LNCaP clone FGC (cell line): Measurements from ENCODE around the gene HJURP.

Experiments used
- DNase-seq: peaks from one replicate; pipeline ENCODE4 v3.0.0-alpha.2; 2011; ENCODE audit warnings: low read depth
- H3K4me3 ChIP-seq: 2 replicates; pipeline ENCODE4 v1.5.1; 2011; ENCODE audit warnings: mild to moderate bottlenecking, low read depth, low read length, control low read depth
- TF ChIP-seq, protein P1 (sequence below): IDR thresholded peaks from 2 replicates; pipeline ENCODE4 v1.5.1; 2012; ENCODE audit warnings: mild to moderate bottlenecking; ENCODE audit not compliant: control insufficient read depth, insufficient read depth; ENCODE audit errors: extremely low read depth

HJURP gene

DNA sequence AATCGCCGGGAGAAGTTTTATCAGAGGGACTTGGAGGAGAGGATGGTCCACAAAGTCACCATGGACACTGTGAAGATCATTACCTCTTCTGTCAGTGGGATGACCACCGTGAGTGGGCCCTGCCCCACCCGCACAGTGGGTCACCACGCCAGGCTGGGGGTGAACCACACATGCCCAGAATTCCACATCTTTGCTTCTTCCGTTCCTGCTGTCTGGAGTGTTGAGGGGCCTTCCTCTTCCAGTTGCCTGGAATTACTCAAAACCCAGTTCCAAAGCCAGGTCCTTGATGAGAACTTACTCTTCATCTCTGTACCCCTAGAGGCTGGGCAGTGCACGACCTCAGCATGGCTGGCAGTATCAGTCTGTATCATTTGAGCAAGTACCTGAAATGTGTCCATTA lies 54.1 kb downstream of the HJURP start:
- no peak for DNase-seq
- no peak overlapping the region for H3K4me3 ChIP-seq
- TF ChIP-seq, protein P1, sequence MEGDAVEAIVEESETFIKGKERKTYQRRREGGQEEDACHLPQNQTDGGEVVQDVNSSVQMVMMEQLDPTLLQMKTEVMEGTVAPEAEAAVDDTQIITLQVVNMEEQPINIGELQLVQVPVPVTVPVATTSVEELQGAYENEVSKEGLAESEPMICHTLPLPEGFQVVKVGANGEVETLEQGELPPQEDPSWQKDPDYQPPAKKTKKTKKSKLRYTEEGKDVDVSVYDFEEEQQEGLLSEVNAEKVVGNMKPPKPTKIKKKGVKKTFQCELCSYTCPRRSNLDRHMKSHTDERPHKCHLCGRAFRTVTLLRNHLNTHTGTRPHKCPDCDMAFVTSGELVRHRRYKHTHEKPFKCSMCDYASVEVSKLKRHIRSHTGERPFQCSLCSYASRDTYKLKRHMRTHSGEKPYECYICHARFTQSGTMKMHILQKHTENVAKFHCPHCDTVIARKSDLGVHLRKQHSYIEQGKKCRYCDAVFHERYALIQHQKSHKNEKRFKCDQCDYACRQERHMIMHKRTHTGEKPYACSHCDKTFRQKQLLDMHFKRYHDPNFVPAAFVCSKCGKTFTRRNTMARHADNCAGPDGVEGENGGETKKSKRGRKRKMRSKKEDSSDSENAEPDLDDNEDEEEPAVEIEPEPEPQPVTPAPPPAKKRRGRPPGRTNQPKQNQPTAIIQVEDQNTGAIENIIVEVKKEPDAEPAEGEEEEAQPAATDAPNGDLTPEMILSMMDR: no peak

DNA sequence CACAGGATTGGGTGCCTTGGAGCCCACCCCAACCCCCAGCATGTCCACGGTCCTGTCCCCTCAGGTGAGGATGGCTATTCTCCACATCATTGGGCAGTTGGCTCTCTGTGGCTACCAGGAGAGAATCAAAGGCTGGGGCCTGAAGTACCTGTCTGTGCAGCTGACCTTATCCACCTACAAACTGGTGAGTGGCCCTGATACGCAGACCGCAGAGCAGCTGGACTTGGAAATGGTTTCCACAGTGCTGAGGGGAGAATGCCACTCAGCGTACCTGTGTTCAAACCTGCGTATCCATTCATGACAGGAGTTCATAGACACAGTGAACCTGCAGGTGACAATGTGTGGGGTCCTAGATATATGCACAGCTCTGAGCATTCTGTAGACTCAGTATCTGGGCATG lies 54.6 kb downstream of the HJURP start:
- no peak overlapping the region for H3K4me3 ChIP-seq
- TF ChIP-seq, protein P1: no peak
- DNase-seq: no peak

- TF ChIP-seq, protein P1: no peak
- DNase-seq: no peak
- no peak overlapping the region for H3K4me3 ChIP-seq
These were observed 55.2 kb downstream of the HJURP start for GRCh38 chr2:233799087-233799665.

GRCh38 chr2:233798335-233799086 lies 55.8 kb downstream of the HJURP start:
- TF ChIP-seq, protein P1: no peak
- no peak overlapping the region for H3K4me3 ChIP-seq
- DNase-seq: no peak

DNA sequence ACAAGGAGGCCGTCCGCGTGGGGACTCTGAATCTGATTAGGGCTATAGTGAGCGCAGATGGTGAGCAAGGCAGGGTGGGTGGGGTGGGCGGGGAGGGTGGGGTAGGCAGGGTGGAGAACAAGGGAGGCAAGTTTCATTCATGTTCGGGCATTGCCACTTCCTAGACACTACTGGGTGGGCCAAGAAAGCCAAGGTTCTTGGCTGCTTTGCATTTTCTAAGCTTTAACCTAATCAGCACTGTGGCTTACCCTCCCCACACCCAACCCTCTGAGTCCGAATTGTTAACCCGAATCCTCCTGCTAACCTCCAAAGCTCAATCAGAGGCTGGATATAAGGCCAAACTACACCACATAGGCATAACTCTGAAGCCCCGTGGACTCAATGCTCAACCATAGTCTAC lies 58.1 kb downstream of the HJURP start:
- no peak for DNase-seq
- TF ChIP-seq, protein P1: no peak
- H3K4me3 ChIP-seq: no peak overlapping the region

DNA sequence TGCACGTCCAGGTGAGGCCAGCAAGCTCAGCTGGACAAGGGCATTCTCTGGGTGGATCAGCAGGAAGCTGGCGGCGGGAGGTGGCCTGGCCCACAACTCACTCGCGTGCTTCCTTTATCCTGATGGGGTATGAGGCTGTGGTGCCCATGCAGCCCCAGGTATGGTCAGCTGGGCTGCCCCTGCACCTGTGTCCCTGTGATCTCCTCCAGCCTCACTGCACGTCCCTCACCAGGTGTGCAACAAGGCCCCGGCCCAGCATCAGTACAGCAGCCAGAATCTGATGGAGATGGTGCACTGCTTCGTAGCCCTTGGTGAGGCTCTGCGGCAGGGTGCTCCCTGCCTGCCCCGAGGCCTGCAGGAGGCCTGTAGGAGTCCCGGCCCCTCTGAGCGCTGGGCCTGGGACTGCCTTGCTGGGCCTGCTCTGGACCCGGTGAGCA lies 58.6 kb downstream of the HJURP start:
- TF ChIP-seq, protein P1: no peak
- no peak overlapping the region for H3K4me3 ChIP-seq
- no peak for DNase-seq
